ENCODE data around the gene FTO. TPM values are rescaled to one million over a fixed set of nuclear protein-coding genes. Genes with fewer than 3 reads are reported as not detected.

FTO gene
- total and polyA plus RNA-seq, 2 of the 13 experiments (the other 11 are each of a cell fraction or from before 2014, with no cell fraction given): 41.6 to 55.8 TPM

- no peak for TF ChIP-seq CEBPZ (IDR thresholded peaks at IDR 0.05; ENCODE audit: low read length)
- no peak; the same call in 1 of the 2 replicates for TF ChIP-seq SOX13 (IDR thresholded peaks at IDR 0.05)
- TF ChIP-seq SOX13 (CRISPR knock-in tag; conservative IDR thresholded peaks at IDR 0.05 in 1 of 2, IDR thresholded peaks at IDR 0.05 in 1 of 2): peak in 1 of 2 experiments; percentile 60; a peak in 1 of 4 replicates
- TF ChIP-seq FUBP1 (CRISPR knock-in tag; IDR thresholded peaks at IDR 0.05; ENCODE audit: borderline replicate concordance): no peak
- no peak for TF ChIP-seq ZNF142 (CRISPR knock-in tag; IDR thresholded peaks at IDR 0.05)
- no peak for TF ChIP-seq CENPT (CRISPR knock-in tag; IDR thresholded peaks at IDR 0.05; ENCODE audit: low read depth)
- TF ChIP-seq SIX4 (CRISPR knock-in tag; IDR thresholded peaks at IDR 0.05): no peak
- no peak for TF ChIP-seq GZF1 (CRISPR knock-in tag; IDR thresholded peaks at IDR 0.05)
- peak; percentile 28; the same call in 1 of the 2 replicates for TF ChIP-seq PAXIP1 (CRISPR knock-in tag; conservative IDR thresholded peaks at IDR 0.05)
- peak; percentile 22; the same call in 1 of the 2 replicates for TF ChIP-seq ARID3A (IDR thresholded peaks at IDR 0.05; ENCODE audit: low read depth, low read length)
- TF ChIP-seq NPAS2 (CRISPR knock-in tag; IDR thresholded peaks at IDR 0.05; ENCODE audit: borderline replicate concordance): no peak
These were observed 37.1 kb downstream of the FTO start (continued) for GRCh38 chr16:53740933-53741531.
